Lung (tissue), 16 donors: Measurements from ENCODE around the gene MT4. TPM values are rescaled to one million over a fixed set of nuclear protein-coding genes. Genes with fewer than 3 reads are reported as not detected.

ENCODE experiments used
- ATAC-seq: fragments of 200-7000 bp; cut with Tn5 transposase; one replicate; pipeline ENCODE4 v1.9.1; 2020; ENCODE audit warnings: moderate number of reproducible peaks; ENCODE audit not compliant: insufficient read depth, low FRiP score
- DNase-seq, 3 donors: peaks; one replicate each; pipeline ENCODE4 v3.0.0-alpha.2; 2013 to 2017
- H3K27ac ChIP-seq, 2 donors: one replicate each; pipeline ENCODE4 v1.5.1; 2013; ENCODE audit warnings: mild to moderate bottlenecking in 2 of 2, moderate library complexity in 2 of 2, control low read depth in 1 of 2, inconsistent platforms in 1 of 2, low read depth in 1 of 2, low read length in 1 of 2
- H3K27me3 ChIP-seq, 3 donors: one replicate each; pipeline ENCODE4 v1.5.1; 2013; ENCODE audit warnings: low read length in 2 of 3; ENCODE audit not compliant: control insufficient read depth in 3 of 3, insufficient read depth in 3 of 3
- H3K36me3 ChIP-seq, 4 donors: one replicate each; pipeline ENCODE4 v1.5.1; 2013; ENCODE audit warnings: low read length in 4 of 4, mild to moderate bottlenecking in 1 of 4, moderate library complexity in 1 of 4; ENCODE audit not compliant: control insufficient read depth in 4 of 4, insufficient read depth in 4 of 4
- H3K4me1 ChIP-seq, 5 donors: one replicate each; pipeline ENCODE4 v1.5.1; 2013; ENCODE audit warnings: low read length in 5 of 5, mild to moderate bottlenecking in 2 of 5, moderate library complexity in 1 of 5; ENCODE audit not compliant: control insufficient read depth in 5 of 5, insufficient read depth in 5 of 5
- H3K4me3 ChIP-seq: one replicate; pipeline ENCODE4 v1.5.1; 2013; ENCODE audit warnings: mild to moderate bottlenecking, control low read depth, moderate library complexity
- H3K9ac ChIP-seq, 2 donors: one replicate each; pipeline ENCODE4 v1.5.1; 2013; ENCODE audit warnings: low read length in 2 of 2, control low read depth in 1 of 2; ENCODE audit not compliant: insufficient read depth in 1 of 2
- H3K9me3 ChIP-seq, 4 donors: one replicate each; pipeline ENCODE4 v1.5.1; 2013; ENCODE audit warnings: low read length in 3 of 4, mild to moderate bottlenecking in 1 of 4, moderate library complexity in 1 of 4; ENCODE audit not compliant: control insufficient read depth in 4 of 4, insufficient read depth in 3 of 4
- WGBS, 2 donors: extraction: QIAGEN DNeasy Blood & Tissue Kit; methylation state at CpG; one replicate each; pipeline ENCODE4 v1.1.7; 2013; 5-methylcytosine and 5-hydroxymethylcytosine counted together
- long read RNA-seq, 5 donors: transcript quantifications; one replicate each; lab custom pipeline, GENCODE V29; 2026
- polyA plus RNA-seq, 2 donors: library from polyadenylated mRNA; stranded (reverse); fragments of 200-250 nt; gene quantifications; one replicate each; pipeline ENCODE4 v1.2.1, GENCODE V29; 2013
- total RNA-seq, 2 donors: library from RNA; depleted of rRNA in 1 of 2; stranded (reverse); fragments of >200 nt in 1 of 2; gene quantifications; one replicate each; pipeline ENCODE4 v1.2.1, GENCODE V29; 2014 to 2021
- TF ChIP-seq, protein P1 (sequence below): IDR thresholded peaks from 2 replicates; pipeline ENCODE4 v1.5.1; 2012; ENCODE audit warnings: mild to moderate bottlenecking; ENCODE audit errors: control extremely low read depth, extremely low read depth
- donor health status: control.
- donor health status: control.
- donor health status: Bipolar disorder and iron deficiency.
- donor health status: healthy.
- donor health status: DM: yes; HTN: yes; CAD: no.

The MT4 gene
- not detected for total RNA-seq
- not detected for polyA plus RNA-seq
- long read RNA-seq, donor 1: 0 reads
- long read RNA-seq, donor 2: 0 reads
- long read RNA-seq, donor 3: 0 reads
- long read RNA-seq, donor 4: 0 reads
- long read RNA-seq, donor 5: 0 reads

GRCh38 chr16:56564793-56565477, at the start of gene MT4:
Gene MT4 (plus strand): TSS chr16:56565073. CDS start chr16:56565129, 56 bp downstream.
- 85 to 91% methylated on average over 12 of the region's 12 CpGs for WGBS, 2 donors
- H3K36me3 ChIP-seq: no peaks in the 10 kb centered on the region
- H3K4me3 ChIP-seq: no peak within 1 kb of the TSS
- H3K4me1 ChIP-seq: no peaks in the 10 kb centered on the region
- TF ChIP-seq, protein P1, sequence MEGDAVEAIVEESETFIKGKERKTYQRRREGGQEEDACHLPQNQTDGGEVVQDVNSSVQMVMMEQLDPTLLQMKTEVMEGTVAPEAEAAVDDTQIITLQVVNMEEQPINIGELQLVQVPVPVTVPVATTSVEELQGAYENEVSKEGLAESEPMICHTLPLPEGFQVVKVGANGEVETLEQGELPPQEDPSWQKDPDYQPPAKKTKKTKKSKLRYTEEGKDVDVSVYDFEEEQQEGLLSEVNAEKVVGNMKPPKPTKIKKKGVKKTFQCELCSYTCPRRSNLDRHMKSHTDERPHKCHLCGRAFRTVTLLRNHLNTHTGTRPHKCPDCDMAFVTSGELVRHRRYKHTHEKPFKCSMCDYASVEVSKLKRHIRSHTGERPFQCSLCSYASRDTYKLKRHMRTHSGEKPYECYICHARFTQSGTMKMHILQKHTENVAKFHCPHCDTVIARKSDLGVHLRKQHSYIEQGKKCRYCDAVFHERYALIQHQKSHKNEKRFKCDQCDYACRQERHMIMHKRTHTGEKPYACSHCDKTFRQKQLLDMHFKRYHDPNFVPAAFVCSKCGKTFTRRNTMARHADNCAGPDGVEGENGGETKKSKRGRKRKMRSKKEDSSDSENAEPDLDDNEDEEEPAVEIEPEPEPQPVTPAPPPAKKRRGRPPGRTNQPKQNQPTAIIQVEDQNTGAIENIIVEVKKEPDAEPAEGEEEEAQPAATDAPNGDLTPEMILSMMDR: no peak
- H3K27me3 ChIP-seq: no peaks in the 10 kb centered on the region
- no peak within 1 kb of the TSS for H3K9ac ChIP-seq
- no peak within 1 kb of the TSS for H3K27ac ChIP-seq
- ATAC-seq (no peak), DNase-seq (no peak)
- H3K9me3 ChIP-seq: peaks cover 0 to 2% (median 0%) of the 10 kb centered on the region in 4 donors

GRCh38 chr16:56515665-56516064, 49.2 kb upstream of the MT4 start:
- no peak overlapping the region for H3K4me3 ChIP-seq
- H3K36me3 ChIP-seq: peaks cover 1 to 9% (median 3%) of the 10 kb centered on the region in 4 donors
- no peak overlapping the region for H3K9ac ChIP-seq
- ATAC-seq: no peak
- H3K27ac ChIP-seq: peak overlapping the region in 1 of 2 donors; percentile 47
- no peaks in the 10 kb centered on the region for H3K27me3 ChIP-seq
- WGBS, 2 donors: 77 to 79% methylated on average over 6 of the region's 6 CpGs
- peaks cover 0 to 9% (median 6%) of the 10 kb centered on the region in 5 donors for H3K4me1 ChIP-seq
- TF ChIP-seq, protein P1: no peak
- no peaks in the 10 kb centered on the region for H3K9me3 ChIP-seq
- peak in 1 of 3 donors; percentile 6 for DNase-seq

DNA sequence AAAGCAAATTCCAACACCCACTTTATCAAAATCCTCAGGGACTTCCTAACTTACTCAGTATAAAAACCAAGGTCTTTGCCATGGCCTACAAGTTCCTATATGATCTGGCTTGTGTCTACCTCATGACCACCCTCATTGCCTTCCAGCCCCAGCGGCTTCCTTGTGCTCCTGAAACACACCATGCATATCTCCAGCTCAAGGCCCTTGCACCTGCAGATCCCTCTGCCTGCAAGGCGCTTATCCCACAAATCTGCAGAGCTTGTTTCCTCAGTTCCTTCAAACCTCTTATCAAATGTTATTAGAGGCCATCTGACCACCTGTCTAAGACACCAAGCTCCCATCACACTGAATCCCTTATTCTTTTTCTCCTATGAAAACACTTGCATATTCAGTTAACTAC, 47.7 kb upstream of the MT4 start:
- peaks cover 0 to 9% (median 6%) of the 10 kb centered on the region in 5 donors for H3K4me1 ChIP-seq
- ATAC-seq: no peak
- no peak for DNase-seq
- peaks cover 0 to under 1% (median 0%) of the 10 kb centered on the region in 4 donors for H3K9me3 ChIP-seq
- 96 to 97% methylated on average over 2 of the region's 2 CpGs for WGBS, 2 donors
- no peak overlapping the region for H3K27ac ChIP-seq
- TF ChIP-seq, protein P1: no peak
- H3K27me3 ChIP-seq: no peaks in the 10 kb centered on the region
- no peak overlapping the region for H3K9ac ChIP-seq
- peaks cover 0 to 3% (median 0%) of the 10 kb centered on the region in 4 donors for H3K36me3 ChIP-seq
- no peak overlapping the region for H3K4me3 ChIP-seq
